K562 (cell line): ENCODE measurements around the gene CDH16. TPM values are rescaled to one million over a fixed set of nuclear protein-coding genes. Genes with fewer than 3 reads are reported as not detected.
A peak's percentile ranks its signal among the peaks of the same experiment; 100 is the strongest.

Experiments used
- ATAC-seq: fragments of 200-7000 bp; cut with Tn5 transposase; 3 replicates; pipeline ENCODE4 v1.9.1; 2020; ENCODE audit warnings: moderate library complexity
- BruUV-seq: library from RNA; stranded (reverse); fragments of 400-500 nt; replicated peaks from 2 replicates; lab custom pipeline; 2021; lab: Mats Ljungman, UMichigan
- CTCF ChIA-PET: fragments of 300-600 bp; formaldehyde crosslinking; extraction: SDS; loops from one replicate; lab custom pipeline; 2021; ENCODE audit warnings: low intra/inter-chr PET ratio; lab: Yijun Ruan, JAX
- POLR2A ChIA-PET: fragments of 300-600, 350-650 bp; sonication (Branson Sonifier 250); formaldehyde crosslinking; extraction: SDS; loops from one replicate; lab custom pipeline; 2021; ENCODE audit warnings: antibody characterized with exemption, inconsistent platforms; lab: Yijun Ruan, JAX
- DNase-seq, 4 experiments: peaks; one replicate each; pipeline versions ENCODE4 v3.0.0 to v3.0.0-alpha.2; 2011 to 2018; ENCODE audit warnings: low spot score in 3 of 4, mixed read lengths in 3 of 4; ENCODE audit errors: extremely low read depth in 1 of 4
- FAIRE-seq: peaks from 2 replicates; lab custom pipeline; 2011; peaks lifted over from hg19 to GRCh38; lab: Jason Lieb, UNC
- H2AFZ ChIP-seq: 2 replicates; pipeline ENCODE4 v1.6.0; 2011; ENCODE audit warnings: low read depth, low read length, control low read depth, inconsistent platforms
- H3K27ac ChIP-seq: fragments of 200-600 bp; 3 replicates; pipeline ENCODE4 v1.8.0; 2011; ENCODE audit warnings: low read depth, mild to moderate bottlenecking, control low read depth, inconsistent platforms, low read length, moderate library complexity, mixed read lengths; ENCODE audit errors: extremely low read depth
- H3K27me3 ChIP-seq, 2 experiments: fragments of 300-600 bp in 1 of 2; 2 replicates in 1 of 2; 3 replicates in 1 of 2; pipeline versions ENCODE4 v1.6.0 to v1.8.0; 2011; ENCODE audit warnings: inconsistent platforms in 2 of 2, low read length in 2 of 2, mild to moderate bottlenecking in 1 of 2, mixed read lengths in 1 of 2, moderate library complexity in 1 of 2; ENCODE audit not compliant: control insufficient read depth in 2 of 2, insufficient read depth in 2 of 2
- H3K36me3 ChIP-seq: fragments of 300-600 bp; 3 replicates; pipeline ENCODE4 v1.8.0; 2011; ENCODE audit warnings: mild to moderate bottlenecking, low read length, inconsistent platforms; ENCODE audit not compliant: control insufficient read depth, insufficient read depth
- H3K4me1 ChIP-seq, 2 experiments: fragments of 200-600 bp in 1 of 2; replicated peaks in 1 of 2; 2 replicates in 1 of 2; 3 replicates in 1 of 2; pipeline versions ENCODE4 v1.5.1 to v1.8.0; 2011; ENCODE audit warnings: inconsistent platforms in 2 of 2, low read length in 2 of 2, mild to moderate bottlenecking in 1 of 2, mixed read lengths in 1 of 2, moderate library complexity in 1 of 2; ENCODE audit not compliant: control insufficient read depth in 2 of 2, insufficient read depth in 2 of 2
- H3K4me2 ChIP-seq: 2 replicates; pipeline ENCODE4 v1.6.1; 2011; ENCODE audit warnings: low read length, control low read depth, inconsistent platforms, mixed read lengths; ENCODE audit not compliant: insufficient read depth
- H3K4me3 ChIP-seq: fragments of 200-600 bp; sonication (generic), shearing (Covaris generic); 2 replicates; pipeline ENCODE4 v1.5.1; 2016; ENCODE audit warnings: control low read depth, inconsistent platforms
- H3K79me2 ChIP-seq: fragments of 200-600 bp; 3 replicates; pipeline ENCODE4 v1.8.0; 2011; ENCODE audit warnings: low read length, inconsistent platforms; ENCODE audit not compliant: control insufficient read depth, insufficient read depth
- H3K9ac ChIP-seq, 2 experiments: 2 replicates each; pipeline versions ENCODE4 v1.6.0 to v1.6.1; 2011; ENCODE audit warnings: low read depth in 2 of 2, low read length in 2 of 2, control low read depth in 1 of 2, inconsistent platforms in 1 of 2, mild to moderate bottlenecking in 1 of 2, mixed read lengths in 1 of 2; ENCODE audit not compliant: insufficient read depth in 1 of 2
- H3K9me1 ChIP-seq: one replicate; pipeline ENCODE4 v1.6.0; 2011; ENCODE audit warnings: inconsistent platforms, mild to moderate bottlenecking, low read length, moderate library complexity; ENCODE audit not compliant: control insufficient read depth, insufficient read depth
- H3K9me3 ChIP-seq: replicated peaks from 2 replicates; pipeline ENCODE4 v1.5.1; 2011; ENCODE audit warnings: low read depth, low read length, inconsistent platforms; ENCODE audit not compliant: control insufficient read depth, insufficient read depth
- H4K20me1 ChIP-seq: replicated peaks from 2 replicates; pipeline ENCODE4 v1.6.1; 2011; ENCODE audit warnings: low read length, inconsistent platforms, mixed read lengths; ENCODE audit not compliant: control insufficient read depth, insufficient read depth
- CREM ChIP-seq: IDR thresholded peaks from 2 replicates; pipeline ENCODE4 v1.6.1; 2014; ENCODE audit warnings: antibody characterized with exemption, low read depth
- PCBP2 ChIP-seq: fragments of 200-400 bp; formaldehyde crosslinking; IDR thresholded peaks from 2 replicates; pipeline ENCODE4 v1.6.1; 2018; ENCODE audit warnings: low read length, low read depth, mild to moderate bottlenecking, moderate library complexity; ENCODE audit not compliant: poor library complexity, severe bottlenecking
- POLR2AphosphoS2 ChIP-seq: IDR thresholded peaks from 2 replicates; pipeline ENCODE4 v1.6.1; 2012; ENCODE audit warnings: low read length, improper control_type of control experiment
- PRMT5 ChIP-seq: sonication (generic); formaldehyde crosslinking; IDR thresholded peaks from 2 replicates; pipeline ENCODE4 v1.5.0; 2020; ENCODE audit warnings: missing genetic modification reagents
- SIN3B ChIP-seq: fragments of 450-650 bp; IDR thresholded peaks from 2 replicates; pipeline ENCODE4 v1.6.1; 2017; ENCODE audit warnings: low read depth, mild to moderate bottlenecking, moderate library complexity
- VEZF1 ChIP-seq: fragments of 200-800 bp; sonication (Bioruptor generic); IDR thresholded peaks from 2 replicates; pipeline ENCODE4 v1.6.1; 2017; ENCODE audit warnings: missing genetic modification characterization, missing compliant biosample characterization
- ZNF146 ChIP-seq: IDR thresholded peaks from one replicate; pipeline ENCODE4 v1.6.1; 2018; ENCODE audit warnings: missing compliant biosample characterization; ENCODE audit not compliant: unreplicated experiment
- ZNF263 ChIP-seq: sonication (generic); formaldehyde crosslinking; IDR thresholded peaks from 2 replicates; pipeline ENCODE4 v1.8.0; 2022; ENCODE audit warnings: mild to moderate bottlenecking, missing genetic modification reagents, borderline replicate concordance
- ZNF785 ChIP-seq: fragments of 250-450 bp; sonication (Bioruptor Pico); IDR thresholded peaks from 2 replicates; pipeline ENCODE4 v1.4.0; 2020; ENCODE audit warnings: mild to moderate bottlenecking
- WGBS: fragments of 100-300 bp; shearing (Covaris generic); methylation state at CpG from one replicate; pipeline ENCODE4 v1.1.6; 2016; ENCODE audit warnings: low coverage, mixed read lengths; ENCODE audit not compliant: insufficient coverage; ENCODE audit errors: missing lambda C conversion rate; 5-methylcytosine and 5-hydroxymethylcytosine counted together
- in situ Hi-C: fragments of 300-500 bp; cut with MboI; formaldehyde crosslinking; loops from 4 replicates; pipeline ENCODE4 v1.15.0; 2018; ENCODE audit warnings: inconsistent platforms, mixed read lengths
- intact Hi-C: fragments of 100-400 bp; cut with micrococcal nuclease; formaldehyde crosslinking; loops from 2 replicates; pipeline ENCODE4 v1.14.2; 2022
- polyA plus RNA-seq, 8 experiments: library from polyadenylated mRNA; depleted of rRNA in 4 of 8; stranded (reverse) in 5 of 8; unstranded in 3 of 8; fragments of >200 nt; fragmentation: Nextera tagmentation in 2 of 8; fragmentation: Illumina TruSeq in 1 of 8; extraction: Ambion mirVana in 2 of 8; extraction: Trizol in 1 of 8; gene quantifications; 2 replicates each; pipeline versions ENCODE4 v1.2.1 to v1.2.3, GENCODE V29; 2011 to 2014; ENCODE audit warnings: inconsistent platforms in 1 of 8, missing spikeins in 1 of 8
- total RNA-seq, 7 experiments: library from RNA; depleted of rRNA in 6 of 7; stranded (reverse); fragments of >200 nt in 6 of 7; fragmentation: Illumina TruSeq in 2 of 7; extraction: Trizol in 2 of 7; gene quantifications; 2 replicates each; pipeline versions ENCODE4 v1.2.1 to v1.2.3, GENCODE V29; 2011 to 2021; ENCODE audit warnings: low replicate concordance in 1 of 7

Gene CDH16
- total and polyA plus RNA-seq, 9 of the 15 experiments (the other 6 are each of a cell fraction or from before 2014, with no cell fraction given), result not detected

DNA sequence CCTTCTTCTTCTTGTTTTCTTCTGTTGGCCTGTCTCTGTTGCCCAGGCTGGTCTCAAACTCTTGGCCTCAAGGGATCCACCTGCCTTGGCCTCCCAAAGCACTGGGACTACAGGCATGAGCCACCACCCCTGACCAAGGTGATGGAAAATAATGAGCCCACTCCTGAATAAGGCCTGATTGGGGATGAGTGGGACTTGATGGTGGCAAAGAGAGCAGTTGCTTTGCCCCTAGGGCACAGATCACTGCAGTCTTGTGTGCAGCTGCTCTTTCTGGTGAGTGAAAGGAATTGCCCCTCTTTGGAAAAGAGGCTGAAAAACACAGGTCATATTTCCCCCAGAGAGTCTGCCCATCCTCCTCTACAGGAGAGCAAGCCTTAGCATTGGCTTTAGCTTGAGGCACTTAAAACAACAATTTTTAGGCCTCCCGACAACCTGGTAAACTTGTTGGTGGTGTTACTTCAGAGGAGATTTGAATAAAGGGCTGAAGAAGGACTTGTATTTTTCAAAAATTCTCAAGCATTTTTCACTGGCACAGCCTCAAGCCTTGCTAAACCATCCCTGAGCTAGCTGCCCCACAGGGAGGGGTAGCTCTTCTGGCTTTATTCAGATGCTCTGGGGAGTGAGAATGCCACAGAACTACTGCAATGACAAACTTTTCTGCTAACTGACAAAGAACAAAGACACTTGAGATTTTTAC lies 44.5 kb downstream of the CDH16 start:
- Histone ChIP-seq H3K36me3 (no peaks in the 10 kb centered on the region), H3K4me1 (peaks cover 10 to 20% of the 10 kb centered on the region in 2 experiments; a peak in 4 of 5 replicates), H3K27me3 (no peaks in the 10 kb centered on the region), H3K4me2 (no peak overlapping the region), H3K79me2 (no peaks in the 10 kb centered on the region), H2AFZ (no peak overlapping the region), H3K9ac (no peak overlapping the region), H3K4me3 (no peak overlapping the region), H3K27ac (0 out of 3 replicates have a peak overlapping the region, but pooled peaks have one; percentile 6), H3K9me1 (no peaks in the 10 kb centered on the region), H4K20me1 (no peaks in the 10 kb centered on the region), H3K9me3 (no peaks in the 10 kb centered on the region)
- intact Hi-C loops, result no loop called here
- no peak for FAIRE-seq
- TF ChIP-seq POLR2AphosphoS2 (no peak), SIN3B (no peak)
- CTCF ChIA-PET, result interaction anchor here (0.6 kb wide), 1 partner anchor 270 kb away, joined by 3 read pairs; no protein-coding TSS in a partner anchor
- POLR2A ChIA-PET, result interaction anchor here (0.6 to 1.6 kb wide), 3 partner anchors 26 to 134 kb away, joined by 3 to 4 read pairs (median 3); partner anchors contain the start of gene NAE1
- no peak for DNase-seq
- WGBS, result 17% methylated on average over 1 of the region's 1 CpG
- no TSS peak for BruUV-seq
- no peak for ATAC-seq
- in situ Hi-C loops, result no loop called here

DNA sequence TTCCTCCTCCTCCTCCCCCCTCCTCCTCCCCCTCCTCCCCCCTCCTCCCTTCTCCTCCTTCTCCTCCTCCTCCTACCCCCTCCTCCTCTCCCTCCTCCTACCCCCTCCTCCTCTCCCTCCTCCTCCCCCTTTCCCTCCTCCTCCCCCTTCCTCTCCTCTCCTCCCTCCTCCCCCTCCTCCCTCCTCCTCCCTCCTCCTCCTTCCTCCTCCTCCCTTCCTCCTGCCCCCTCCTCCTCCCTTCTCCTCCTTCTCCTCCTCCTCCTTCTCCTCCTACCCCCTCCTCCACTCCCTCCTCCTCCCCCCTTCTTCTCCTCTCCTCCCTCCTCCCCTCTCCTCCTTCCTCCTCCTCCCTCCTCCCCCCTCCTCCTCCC lies 45.0 kb downstream of the CDH16 start:
- H2AFZ ChIP-seq, result peak overlapping the region; percentile 92

More for the DNA sequence above, 45.0 kb downstream of the CDH16 start:
- Histone ChIP-seq H3K9me3 (no peaks in the 10 kb centered on the region), H3K79me2 (no peaks in the 10 kb centered on the region), H3K4me1 (peaks cover 10 to 17% of the 10 kb centered on the region in 2 experiments; a peak in 4 of 5 replicates), H3K4me3 (no peak overlapping the region), H3K9me1 (no peaks in the 10 kb centered on the region), H4K20me1 (no peaks in the 10 kb centered on the region), H3K27ac (peak overlapping the region; percentile 68; the same call in 2 of the 3 replicates), H3K27me3 (no peaks in the 10 kb centered on the region), H3K36me3 (no peaks in the 10 kb centered on the region), H3K4me2 (peak overlapping the region; percentile 84; the same call in 1 of the 2 replicates), H3K9ac (0 out of 4 replicates have a peak overlapping the region, but pooled peaks of 1 of the 2 experiments have one; percentile 66)
- DNase-seq, result no peak
- FAIRE-seq, result no peak
- ChIA-PET CTCF (interaction anchor here (0.7 kb wide), 1 partner anchor 280 kb away, joined by 3 read pairs; no protein-coding TSS in a partner anchor), POLR2A (interaction anchor here (0.5 to 1.2 kb wide), 3 partner anchors 26 to 228 kb away, joined by 3 read pairs; no protein-coding TSS in a partner anchor)
- in situ Hi-C loops, result no loop called here
- peak; percentile 71 for TF ChIP-seq PCBP2
- no peak for TF ChIP-seq CREM
- TF ChIP-seq ZNF785, result no peak
- no peak for TF ChIP-seq PRMT5
- peak; percentile 31 for TF ChIP-seq VEZF1 (CRISPR knock-in tag)
- TF ChIP-seq ZNF146 (CRISPR knock-in tag), result no peak
- peak; percentile 95 for TF ChIP-seq ZNF263 (CRISPR knock-in tag)
- intact Hi-C loops, result loop anchor here (2.0 kb wide), 1 partner anchor 213 kb away; no protein-coding TSS in a partner anchor
- no TSS peak for BruUV-seq
- no peak for ATAC-seq
